ENCODE data around the gene FOCAD. TPM values are rescaled to one million over a fixed set of nuclear protein-coding genes. Genes with fewer than 3 reads are reported as not detected.

FOCAD gene
- total RNA-seq, 1 donor from 2014 or later = 60.1 TPM

DNA sequence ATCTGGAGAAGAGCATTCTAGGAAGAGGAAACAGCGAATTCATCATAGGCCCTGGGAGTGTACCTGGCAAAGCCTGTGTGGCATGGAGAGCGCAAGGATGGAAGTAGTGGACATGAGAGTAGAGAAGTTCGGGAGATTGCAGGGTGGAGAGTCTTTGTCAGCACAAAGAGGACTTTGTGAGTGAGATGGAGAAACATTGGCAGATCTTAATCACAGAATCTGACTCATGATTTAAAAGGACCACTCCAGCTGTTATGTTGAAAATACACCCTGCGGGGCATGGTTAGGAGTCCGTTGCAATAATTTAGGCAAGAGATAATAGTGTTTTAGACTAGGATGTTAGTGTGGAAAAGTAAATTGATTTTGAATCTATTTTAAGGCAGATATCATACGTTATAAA, 230.5 kb downstream of the FOCAD start:
- H3K9me3 Mint-ChIP-seq = no peaks in the 10 kb centered on the region
- H3K4me3 Mint-ChIP-seq = no peak overlapping the region
- H3K4me1 Mint-ChIP-seq = peaks cover 6% of the 10 kb centered on the region
- no peaks in the 10 kb centered on the region for H3K27me3 Mint-ChIP-seq (ENCODE audit: low read depth)
- H3K27ac Mint-ChIP-seq (ENCODE audit: unreplicated experiment) = no peak overlapping the region
- DNase-seq (ENCODE audit: low read depth, low spot score) = no peak
- H3K36me3 Mint-ChIP-seq (ENCODE audit: low read depth) = peaks cover 25% of the 10 kb centered on the region
- TF ChIP-seq CTCF (conservative IDR thresholded peaks at IDR 0.05) = no peak

DNA sequence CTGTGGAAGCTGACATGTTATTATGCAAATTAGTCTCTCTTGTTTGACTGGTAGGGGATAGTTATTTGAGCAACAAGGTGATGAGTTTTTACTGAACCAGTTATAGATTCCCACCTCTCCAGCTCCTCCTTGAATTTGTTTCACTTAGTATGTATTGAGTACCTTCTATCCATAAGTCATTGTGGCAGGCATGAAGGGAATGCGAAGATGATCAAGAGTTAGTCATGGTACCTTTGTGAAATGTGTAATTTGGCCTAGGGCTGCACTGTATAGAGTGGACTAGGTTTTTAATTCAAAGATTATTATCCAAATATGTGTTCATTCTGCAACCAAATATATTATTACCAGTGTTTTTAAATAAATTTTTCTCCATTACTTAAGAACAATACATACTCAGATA, 237.3 kb downstream of the FOCAD start:
- no peaks in the 10 kb centered on the region for H3K27me3 Mint-ChIP-seq (ENCODE audit: low read depth)
- peaks cover 28% of the 10 kb centered on the region for H3K36me3 Mint-ChIP-seq (ENCODE audit: low read depth)
- H3K27ac Mint-ChIP-seq (ENCODE audit: unreplicated experiment) = no peak overlapping the region
- TF ChIP-seq CTCF (conservative IDR thresholded peaks at IDR 0.05) = no peak
- H3K9me3 Mint-ChIP-seq = peaks cover 3% of the 10 kb centered on the region
- peaks cover 4% of the 10 kb centered on the region for H3K4me1 Mint-ChIP-seq
- DNase-seq (ENCODE audit: low read depth, low spot score) = no peak
- H3K4me3 Mint-ChIP-seq = no peak overlapping the region

GRCh38 chr9:20925256-20926045, 241.4 kb downstream of the FOCAD start:
- H3K9me3 Mint-ChIP-seq = peaks cover 3% of the 10 kb centered on the region
- TF ChIP-seq CTCF (conservative IDR thresholded peaks at IDR 0.05) = no peak
- H3K36me3 Mint-ChIP-seq (ENCODE audit: low read depth) = peaks cover 14% of the 10 kb centered on the region
- DNase-seq (ENCODE audit: low read depth, low spot score) = no peak
- no peaks in the 10 kb centered on the region for H3K4me1 Mint-ChIP-seq
- no peak overlapping the region for H3K4me3 Mint-ChIP-seq
- H3K27ac Mint-ChIP-seq (ENCODE audit: unreplicated experiment) = no peak overlapping the region
- H3K27me3 Mint-ChIP-seq (ENCODE audit: low read depth) = no peaks in the 10 kb centered on the region

DNA sequence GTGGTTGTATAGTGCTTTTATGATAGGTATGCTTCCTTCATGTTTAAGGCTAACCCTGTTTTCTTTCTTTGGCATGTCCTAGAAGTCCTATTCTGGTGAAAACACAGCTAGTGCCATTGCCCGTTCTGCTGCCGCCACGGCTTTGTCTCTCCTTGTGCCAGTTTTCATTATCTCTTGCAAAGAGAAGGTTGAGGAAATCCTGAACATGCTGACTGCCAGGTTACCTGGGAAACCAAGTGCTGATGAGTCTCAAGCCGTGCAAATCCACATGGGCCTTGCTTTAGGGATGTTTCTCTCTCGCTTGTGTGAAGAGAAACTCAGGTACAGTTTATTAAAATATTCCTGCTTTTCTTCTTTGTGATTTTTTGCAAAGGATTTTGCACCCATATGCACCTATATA, 245.2 kb downstream of the FOCAD start:
- no peak for TF ChIP-seq CTCF (conservative IDR thresholded peaks at IDR 0.05)
- Mint-ChIP-seq H3K36me3 (ENCODE audit: low read depth) (peaks cover 22% of the 10 kb centered on the region), H3K27ac (ENCODE audit: unreplicated experiment) (no peak overlapping the region), H3K9me3 (peaks cover 5% of the 10 kb centered on the region), H3K4me3 (no peak overlapping the region), H3K27me3 (ENCODE audit: low read depth) (no peaks in the 10 kb centered on the region), H3K4me1 (no peaks in the 10 kb centered on the region)
- DNase-seq (ENCODE audit: low read depth, low spot score) = no peak

- DNase-seq (ENCODE audit: low read depth, low spot score) = no peak
- H3K9me3 Mint-ChIP-seq = peaks cover 6% of the 10 kb centered on the region
- H3K36me3 Mint-ChIP-seq (ENCODE audit: low read depth) = peaks cover 20% of the 10 kb centered on the region
- no peak for TF ChIP-seq CTCF (conservative IDR thresholded peaks at IDR 0.05)
- H3K27me3 Mint-ChIP-seq (ENCODE audit: low read depth) = no peaks in the 10 kb centered on the region
- no peaks in the 10 kb centered on the region for H3K4me1 Mint-ChIP-seq
- H3K4me3 Mint-ChIP-seq = no peak overlapping the region
- H3K27ac Mint-ChIP-seq (ENCODE audit: unreplicated experiment) = no peak overlapping the region
These were observed 246.8 kb downstream of the FOCAD start for GRCh38 chr9:20930836-20931235.

All from neural crest cell (in vitro differentiated cells).